Stromal cell of bone marrow (primary cell): Measurements from ENCODE around the gene UPF1.

ENCODE experiments used
- DNase-seq: peaks from one replicate; pipeline ENCODE4 v3.0.0-alpha.2; 2012; ENCODE audit warnings: low read depth

The UPF1 gene

DNA sequence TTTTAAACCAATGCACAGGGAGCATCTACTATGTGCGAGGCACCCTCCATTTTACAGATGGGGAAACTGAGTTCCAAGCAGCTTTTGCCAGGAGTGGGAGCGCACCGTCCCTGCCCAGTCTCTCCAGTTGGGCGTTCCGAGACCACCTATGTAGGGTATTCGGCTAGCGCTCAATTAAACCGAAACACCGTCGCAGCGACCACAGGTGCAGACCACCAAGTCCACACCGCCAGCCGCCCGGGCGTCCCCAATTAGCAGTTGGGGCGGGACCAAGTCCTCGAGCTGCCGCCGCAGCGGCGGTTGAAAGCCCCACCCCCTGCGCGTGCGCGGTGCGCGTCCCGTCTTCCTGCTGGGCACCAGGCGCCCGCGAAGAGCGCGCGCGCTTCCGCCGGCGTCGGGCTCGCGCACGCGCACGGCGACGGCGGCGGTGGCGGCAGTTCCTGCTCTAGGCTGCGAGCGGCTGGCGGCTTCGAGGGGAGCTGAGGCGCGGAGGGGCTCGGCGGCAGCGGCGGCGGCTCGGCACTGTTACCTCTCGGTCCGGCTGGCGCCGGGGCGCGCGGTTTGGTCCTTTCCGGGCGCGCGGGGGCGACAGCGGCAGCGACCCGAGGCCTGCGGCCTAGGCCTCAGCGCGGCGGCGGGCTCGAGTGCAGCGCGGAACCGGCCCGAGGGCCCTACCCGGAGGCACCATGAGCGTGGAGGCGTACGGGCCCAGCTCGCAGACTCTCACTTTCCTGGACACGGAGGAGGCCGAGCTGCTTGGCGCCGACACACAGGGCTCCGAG is at the start of gene UPF1:
UPF1 (plus strand) TSS at position 436 of the 782 bp plus-strand sequence; CDS start at position 687, 251 bp downstream.
- peak; percentile 77 for DNase-seq

DNA sequence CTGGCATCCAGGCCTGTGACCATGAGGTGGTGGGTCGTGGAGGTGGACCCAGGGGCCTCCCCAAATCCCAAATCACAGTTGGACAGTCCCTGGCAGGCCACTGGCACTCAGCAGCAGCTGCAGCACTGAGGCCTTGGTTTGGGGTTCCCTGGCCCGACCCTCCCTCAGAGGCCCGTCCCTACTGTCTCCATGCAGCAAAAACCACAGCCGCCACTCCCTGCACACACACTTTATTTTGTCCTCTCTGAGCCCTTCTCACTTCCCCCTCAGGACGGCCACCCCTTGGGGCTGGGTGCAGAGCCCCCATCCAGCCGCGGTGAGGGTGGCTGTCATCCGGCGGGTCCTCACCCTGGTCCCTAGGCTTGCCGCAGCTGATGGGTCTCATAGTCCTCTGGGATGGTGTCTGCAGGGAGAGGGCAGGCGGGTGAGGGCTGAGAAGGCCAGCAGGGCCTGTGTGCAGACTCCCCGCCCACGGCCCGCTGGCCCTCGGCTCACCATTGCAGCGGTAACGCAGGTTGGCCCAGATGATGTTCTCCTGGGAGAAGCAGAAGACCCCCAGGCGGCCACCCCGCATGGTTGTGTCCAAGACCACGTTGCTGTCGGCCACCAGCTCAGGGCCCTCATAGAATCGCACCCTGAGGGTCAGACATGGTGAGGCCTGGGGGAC is 49.1 kb upstream of the UPF1 start:
- no peak for DNase-seq

GRCh38 chr19:18783958-18784785 is 47.6 kb upstream of the UPF1 start:
- DNase-seq, result no peak

- no peak for DNase-seq
Observed at GRCh38 chr19:18784786-18785120, 47.0 kb upstream of the UPF1 start.

- no peak for DNase-seq
Observed at GRCh38 chr19:18785179-18786124, 46.3 kb upstream of the UPF1 start.

- DNase-seq, result no peak
Observed at GRCh38 chr19:18788529-18789421, 43.0 kb upstream of the UPF1 start.

GRCh38 chr19:18789422-18789869 is 42.3 kb upstream of the UPF1 start:
- no peak for DNase-seq

- no peak for DNase-seq
Observed at GRCh38 chr19:18789883-18790565, 41.7 kb upstream of the UPF1 start.

DNA sequence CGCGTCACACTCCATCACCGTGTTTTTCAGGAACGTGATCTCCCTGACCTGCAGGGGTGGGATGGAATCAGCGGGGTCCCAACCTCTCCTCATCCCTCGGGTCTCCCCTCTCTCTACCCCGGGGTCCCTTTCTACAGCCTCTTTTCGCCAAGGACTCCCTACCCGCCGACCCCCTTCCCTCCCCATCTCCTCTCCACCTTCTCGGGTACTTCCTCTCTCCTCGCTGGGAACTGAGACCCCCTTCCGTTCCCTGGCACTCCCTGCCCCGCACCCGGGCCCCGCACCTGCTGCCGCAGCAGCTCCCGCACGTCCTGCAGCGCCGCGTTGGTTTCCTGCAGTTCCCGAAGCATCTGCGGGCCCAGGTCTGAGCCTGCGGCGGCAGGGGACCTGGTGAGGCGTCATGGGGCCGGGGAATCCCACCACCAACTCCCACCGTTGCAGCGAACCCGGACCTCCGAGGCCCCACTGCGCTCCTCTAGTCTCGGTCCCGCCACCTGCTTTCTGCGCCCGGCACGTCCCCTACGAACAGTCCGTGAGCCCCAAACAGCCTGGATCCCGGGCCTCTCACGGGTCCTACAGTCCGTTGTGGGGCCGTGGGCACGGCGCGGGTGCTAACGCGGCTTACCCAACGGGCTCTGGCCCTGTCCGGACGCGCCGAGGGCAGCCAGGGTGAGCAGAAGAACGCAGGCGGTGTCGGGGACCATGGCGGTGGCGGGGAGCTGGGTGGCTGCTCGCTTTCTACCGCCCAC is 41.0 kb upstream of the UPF1 start, which contains the start of gene COMP:
COMP (minus strand) TSS at position 740 of the 749 bp plus-strand sequence; CDS start at position 704, 36 bp downstream.
- DNase-seq, result no peak

- DNase-seq, result no peak
Observed at GRCh38 chr19:18791315-18791678, 40.5 kb upstream of the UPF1 start.

GRCh38 chr19:18792661-18793060 is 39.1 kb upstream of the UPF1 start:
- DNase-seq, result no peak

DNA sequence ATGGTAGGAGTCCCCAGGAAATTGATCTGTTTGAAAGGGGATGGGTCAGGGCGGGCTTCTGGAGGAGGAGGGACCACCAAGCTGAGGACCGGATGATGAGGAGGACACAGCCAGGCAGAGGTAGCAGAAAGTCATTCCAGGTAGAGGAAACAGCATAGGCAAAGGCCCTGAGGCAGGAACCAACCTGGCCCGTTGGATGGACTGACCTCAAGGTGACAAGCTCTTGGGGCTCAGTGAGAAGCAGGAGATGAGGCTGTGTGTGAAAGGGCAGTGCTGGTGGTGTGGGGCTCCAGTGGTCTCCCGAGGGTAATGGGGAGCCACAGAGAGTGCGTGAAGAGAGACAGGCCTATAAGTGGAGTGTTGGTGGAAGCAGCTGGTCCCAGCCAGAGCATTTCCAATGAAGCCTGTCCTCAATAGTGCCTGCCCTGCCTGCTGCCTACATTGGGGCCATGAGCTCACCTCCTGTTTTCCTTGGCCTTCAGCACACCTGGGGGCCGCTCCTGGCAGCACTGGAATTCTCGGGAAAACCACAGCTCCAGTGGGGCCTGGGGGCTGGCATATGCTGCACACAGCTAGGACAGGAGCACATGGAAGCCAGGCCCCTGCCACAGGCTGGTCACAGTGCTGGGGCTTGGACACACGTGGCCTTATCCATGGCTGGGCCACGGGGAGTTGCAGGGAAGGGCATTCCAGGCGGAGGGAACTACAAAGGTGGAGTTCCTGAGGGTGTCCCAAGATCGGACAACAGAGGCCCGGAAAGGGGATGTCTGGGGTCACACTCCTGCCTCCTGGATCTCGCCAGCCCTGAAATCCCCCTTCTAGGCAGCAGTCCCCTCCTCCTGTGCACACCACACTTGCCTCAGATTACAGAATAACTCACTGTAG is 38.4 kb upstream of the UPF1 start:
- DNase-seq, result no peak

DNA sequence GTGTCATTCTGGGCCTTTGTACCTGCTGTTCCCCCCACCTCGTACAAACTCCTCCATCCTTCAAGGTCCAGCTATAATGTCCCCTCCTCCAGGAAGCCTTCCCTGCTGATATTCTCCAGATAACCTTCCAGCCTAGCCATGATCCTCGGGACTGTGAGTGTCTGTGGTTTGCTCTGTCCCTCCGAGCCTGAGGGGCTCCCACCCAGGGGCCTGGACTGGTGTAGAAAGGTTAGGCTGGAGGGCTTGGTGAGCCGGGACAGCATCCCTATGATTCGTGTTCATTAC is 37.8 kb upstream of the UPF1 start:
- no peak for DNase-seq

DNA sequence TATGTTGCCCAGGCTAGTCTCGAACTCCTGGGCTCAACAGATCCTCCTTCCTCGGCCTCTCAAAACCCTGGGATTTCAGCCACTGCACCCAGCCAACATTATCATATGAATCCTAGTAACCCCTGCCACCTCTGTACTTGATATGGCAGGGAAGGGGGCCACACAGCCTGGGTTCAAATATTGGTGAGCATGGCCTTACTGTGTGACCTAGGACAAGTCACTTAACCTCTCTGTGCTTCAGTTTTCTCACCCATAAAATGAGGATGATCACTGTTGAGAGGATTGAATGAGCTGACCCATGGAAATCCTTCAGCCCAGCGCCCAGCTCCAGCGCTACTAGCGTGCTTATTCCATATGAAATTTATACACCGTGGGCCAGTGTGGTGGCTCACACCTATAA is 37.1 kb upstream of the UPF1 start:
- no peak for DNase-seq

GRCh38 chr19:18795540-18795939 is 36.2 kb upstream of the UPF1 start:
- DNase-seq, result no peak

DNA sequence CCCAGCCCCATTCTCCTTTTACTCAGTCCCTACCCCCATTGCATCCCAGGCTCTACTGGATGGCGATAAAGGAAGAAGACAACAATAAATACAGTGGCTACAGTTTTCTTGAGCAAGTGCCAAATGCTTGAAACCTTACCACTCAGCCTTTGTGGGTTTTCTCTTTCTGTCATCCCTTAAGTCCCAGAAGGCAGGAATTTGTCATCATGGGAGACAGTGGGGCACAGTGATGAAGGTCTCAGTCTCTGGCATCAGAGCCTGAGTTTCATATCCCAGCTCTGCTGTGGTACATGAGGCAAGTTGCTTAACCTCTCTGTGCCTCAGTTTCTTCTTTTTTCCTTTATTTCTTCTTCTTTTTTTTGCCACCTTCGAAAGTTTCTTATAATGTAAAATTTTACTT is 35.5 kb upstream of the UPF1 start:
- no peak for DNase-seq

DNA sequence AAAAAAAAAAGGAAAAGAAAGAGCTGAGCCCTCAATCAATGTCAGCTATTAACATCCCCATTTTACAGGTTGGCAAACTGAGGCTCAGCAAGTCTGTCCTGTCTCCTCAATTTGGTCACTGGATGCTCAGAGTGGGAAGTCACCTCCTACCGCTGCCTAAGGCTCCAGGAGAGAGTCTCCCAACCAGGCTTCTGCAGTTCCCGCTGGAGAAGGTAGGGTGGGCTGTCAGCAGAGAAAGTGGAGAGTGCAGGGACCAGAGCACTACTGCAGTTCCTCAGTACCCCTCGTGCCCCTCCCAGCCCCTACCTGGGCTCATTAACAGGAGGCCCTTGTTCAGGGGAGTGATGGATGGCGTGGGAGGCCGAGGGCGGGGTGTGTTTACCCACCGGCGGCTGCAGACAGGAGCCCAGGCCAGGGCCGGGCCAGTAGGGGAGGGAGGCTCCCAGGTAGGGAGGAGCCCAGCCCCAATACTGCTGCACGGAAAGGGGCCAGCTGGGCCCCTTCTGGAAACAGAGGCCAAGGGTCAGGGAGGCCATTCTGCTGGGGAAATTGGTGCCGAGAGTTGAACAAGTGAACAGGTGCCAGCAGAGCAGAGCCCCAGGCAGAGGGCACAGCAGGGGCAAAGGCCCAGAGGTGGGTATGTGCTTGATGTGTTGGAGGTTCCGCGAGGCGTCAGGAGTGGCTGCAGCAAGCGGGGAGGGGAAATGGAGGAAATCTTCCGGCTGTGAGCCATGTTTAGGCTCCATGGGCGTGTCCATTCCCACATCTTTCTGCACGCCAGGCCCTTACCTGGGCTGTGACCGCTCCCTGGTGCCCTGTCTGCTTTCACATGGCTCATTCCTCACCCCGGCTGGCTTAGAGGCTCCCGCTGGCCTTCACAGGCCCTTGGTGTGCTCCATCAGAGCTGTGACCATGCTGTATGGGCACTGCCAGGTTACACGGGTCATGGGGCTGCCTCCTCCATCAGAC is 33.1 kb upstream of the UPF1 start:
- no peak for DNase-seq
